Fibroblast of pulmonary artery (primary cell): ENCODE data around the gene P2RX4.

Experiments used
- DNase-seq: peaks from one replicate; pipeline ENCODE4 v3.0.0-alpha.2; 2010; ENCODE audit warnings: low read depth
- H3K4me3 ChIP-seq: replicated peaks from 2 replicates; pipeline ENCODE4 v1.5.1; 2011; ENCODE audit warnings: low read depth, mild to moderate bottlenecking, control low read depth, low read length, moderate library complexity
- TF ChIP-seq, protein P1 (sequence below): IDR thresholded peaks from 2 replicates; pipeline ENCODE4 v1.5.1; 2011; ENCODE audit warnings: mild to moderate bottlenecking, control low read depth, low read length, inconsistent platforms; ENCODE audit errors: missing control alignments

Gene P2RX4

DNA sequence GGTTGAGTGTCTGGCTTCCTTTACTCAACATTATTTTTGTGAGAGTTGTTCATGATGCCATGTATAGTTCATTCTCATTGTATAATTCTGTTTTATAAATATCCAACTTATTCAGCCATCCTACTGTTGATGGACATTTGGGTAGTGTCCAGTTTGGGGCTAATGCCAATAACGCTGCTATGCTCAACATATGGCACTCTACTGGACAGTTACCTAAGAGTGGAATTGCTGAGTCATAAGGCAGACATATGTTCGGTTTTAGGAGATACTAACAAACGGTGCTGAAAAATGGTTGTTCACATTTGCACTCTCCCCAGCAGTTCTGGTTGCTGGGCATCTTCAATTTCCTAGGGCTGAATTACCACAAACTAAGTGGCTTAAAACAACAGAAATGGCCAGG, 28.7 kb upstream of the P2RX4 start:
- DNase-seq = peak; percentile 69
- TF ChIP-seq, protein P1, sequence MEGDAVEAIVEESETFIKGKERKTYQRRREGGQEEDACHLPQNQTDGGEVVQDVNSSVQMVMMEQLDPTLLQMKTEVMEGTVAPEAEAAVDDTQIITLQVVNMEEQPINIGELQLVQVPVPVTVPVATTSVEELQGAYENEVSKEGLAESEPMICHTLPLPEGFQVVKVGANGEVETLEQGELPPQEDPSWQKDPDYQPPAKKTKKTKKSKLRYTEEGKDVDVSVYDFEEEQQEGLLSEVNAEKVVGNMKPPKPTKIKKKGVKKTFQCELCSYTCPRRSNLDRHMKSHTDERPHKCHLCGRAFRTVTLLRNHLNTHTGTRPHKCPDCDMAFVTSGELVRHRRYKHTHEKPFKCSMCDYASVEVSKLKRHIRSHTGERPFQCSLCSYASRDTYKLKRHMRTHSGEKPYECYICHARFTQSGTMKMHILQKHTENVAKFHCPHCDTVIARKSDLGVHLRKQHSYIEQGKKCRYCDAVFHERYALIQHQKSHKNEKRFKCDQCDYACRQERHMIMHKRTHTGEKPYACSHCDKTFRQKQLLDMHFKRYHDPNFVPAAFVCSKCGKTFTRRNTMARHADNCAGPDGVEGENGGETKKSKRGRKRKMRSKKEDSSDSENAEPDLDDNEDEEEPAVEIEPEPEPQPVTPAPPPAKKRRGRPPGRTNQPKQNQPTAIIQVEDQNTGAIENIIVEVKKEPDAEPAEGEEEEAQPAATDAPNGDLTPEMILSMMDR = no peak
- no peak overlapping the region for H3K4me3 ChIP-seq

DNA sequence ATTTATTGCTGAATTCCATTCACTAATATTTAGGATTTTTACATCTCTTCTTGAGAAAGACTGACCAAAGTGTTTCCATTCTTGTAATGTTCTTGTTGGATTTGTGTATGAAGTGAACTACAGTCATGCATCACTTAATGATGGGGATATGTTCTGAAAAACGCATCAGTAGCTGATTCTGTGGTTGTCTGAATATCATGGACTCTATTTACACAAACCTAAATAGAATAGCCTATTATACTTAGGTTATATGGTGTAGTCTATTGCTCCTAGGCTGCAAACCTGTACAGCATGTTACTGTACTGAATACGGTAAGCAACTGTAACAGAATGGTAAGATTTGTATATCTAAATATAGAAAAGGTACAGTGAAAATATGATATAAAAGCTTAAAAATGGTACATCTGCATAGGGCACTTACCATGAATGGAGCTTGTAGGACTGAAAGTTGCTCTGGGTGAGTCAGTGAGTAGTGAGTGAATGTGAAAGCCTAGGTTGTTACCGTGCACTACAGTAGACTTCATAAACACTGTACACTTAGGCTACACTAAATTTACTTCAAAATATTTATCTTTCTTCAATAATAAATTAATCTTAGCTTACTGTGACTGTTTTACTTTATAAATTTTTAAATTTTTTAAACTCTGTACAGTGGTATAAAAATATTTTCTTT, 27.6 kb upstream of the P2RX4 start:
- DNase-seq = no peak
- no peak overlapping the region for H3K4me3 ChIP-seq
- TF ChIP-seq, protein P1 = no peak

DNA sequence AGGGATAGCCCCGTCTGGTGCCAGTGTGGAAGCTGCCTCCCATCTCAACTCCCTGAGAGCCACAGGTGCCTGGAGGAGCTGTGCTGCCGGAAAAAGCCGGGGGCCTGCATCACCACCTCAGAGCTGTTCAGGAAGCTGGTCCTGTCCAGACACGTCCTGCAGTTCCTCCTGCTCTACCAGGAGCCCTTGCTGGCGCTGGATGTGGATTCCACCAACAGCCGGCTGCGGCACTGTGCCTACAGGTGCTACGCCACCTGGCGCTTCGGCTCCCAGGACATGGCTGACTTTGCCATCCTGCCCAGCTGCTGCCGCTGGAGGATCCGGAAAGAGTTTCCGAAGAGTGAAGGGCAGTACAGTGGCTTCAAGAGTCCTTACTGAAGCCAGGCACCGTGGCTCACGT, 25.5 kb upstream of the P2RX4 start:
- H3K4me3 ChIP-seq = no peak overlapping the region
- DNase-seq = no peak
- TF ChIP-seq, protein P1 = no peak

DNA sequence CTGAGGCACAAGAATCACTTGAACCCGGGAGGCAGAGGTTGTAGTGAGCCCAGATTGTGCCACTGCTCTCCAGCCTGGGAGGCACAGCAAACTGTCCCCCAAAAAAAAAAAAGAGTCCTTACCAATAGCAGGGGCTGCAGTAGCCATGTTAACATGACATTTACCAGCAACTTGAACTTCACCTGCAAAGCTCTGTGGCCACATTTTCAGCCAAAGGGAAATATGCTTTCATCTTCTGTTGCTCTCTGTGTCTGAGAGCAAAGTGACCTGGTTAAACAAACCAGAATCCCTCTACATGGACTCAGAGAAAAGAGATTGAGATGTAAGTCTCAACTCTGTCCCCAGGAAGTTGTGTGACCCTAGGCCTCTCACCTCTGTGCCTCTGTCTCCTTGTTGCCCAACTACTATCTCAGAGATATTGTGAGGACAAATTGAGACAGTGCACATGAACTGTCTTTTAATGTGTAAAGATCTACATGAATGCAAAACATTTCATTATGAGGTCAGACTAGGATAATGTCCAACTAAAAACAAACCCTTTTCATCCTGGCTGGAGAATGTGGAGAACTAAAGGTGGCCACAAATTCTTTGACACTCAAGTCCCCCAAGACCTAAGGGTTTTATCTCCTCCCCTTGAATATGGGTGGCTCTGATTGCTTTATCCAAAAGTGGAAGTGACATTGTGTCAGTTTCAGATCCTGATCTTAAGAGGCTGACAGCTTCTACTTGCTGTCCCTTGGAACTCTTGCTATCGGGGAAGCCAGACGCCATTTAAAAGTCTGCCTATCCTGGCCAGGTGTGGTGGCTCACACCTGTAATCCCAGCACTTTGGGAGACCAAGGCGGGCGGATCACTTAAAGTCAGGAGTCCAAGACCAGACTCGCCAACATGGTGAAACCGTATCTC, 24.7 kb upstream of the P2RX4 start:
- H3K4me3 ChIP-seq = no peak overlapping the region
- TF ChIP-seq, protein P1 = no peak
- DNase-seq = no peak

GRCh38 chr12:121186826-121187225, 23.1 kb upstream of the P2RX4 start:
- no peak for DNase-seq
- TF ChIP-seq, protein P1 = no peak
- H3K4me3 ChIP-seq = no peak overlapping the region

GRCh38 chr12:121187501-121187900, 22.4 kb upstream of the P2RX4 start:
- TF ChIP-seq, protein P1 = no peak
- no peak for DNase-seq
- H3K4me3 ChIP-seq = no peak overlapping the region
